HAP-1 (cell line): Measurements from ENCODE around the gene VPS45.
A peak's percentile ranks its signal among the peaks of the same experiment; 100 is the strongest.

Source experiments
- DNase-seq, 2 experiments: peaks; one replicate each; pipeline ENCODE4 v3.0.0-alpha.2; 2016 to 2020; ENCODE audit warnings: low spot score in 2 of 2
- H3K27me3 ChIP-seq: fragments of 250-450 bp; sonication (Bioruptor Pico); 2 replicates; pipeline ENCODE4 v1.5.1; 2020; ENCODE audit warnings: low read depth, mild to moderate bottlenecking, moderate library complexity
- H3K36me3 ChIP-seq: fragments of 250-450 bp; sonication (Bioruptor Pico); replicated peaks from 2 replicates; pipeline ENCODE4 v1.5.1; 2020; ENCODE audit warnings: mild to moderate bottlenecking
- H3K4me1 ChIP-seq: fragments of 250-450 bp; sonication (Bioruptor Pico); 2 replicates; pipeline ENCODE4 v1.5.1; 2020; ENCODE audit warnings: mild to moderate bottlenecking
- H3K4me3 ChIP-seq: fragments of 250-450 bp; sonication (Bioruptor Pico); 2 replicates; pipeline ENCODE4 v1.5.1; 2020; ENCODE audit warnings: mild to moderate bottlenecking, moderate library complexity
- H3K9me3 ChIP-seq: fragments of 250-450 bp; sonication (Bioruptor Pico); 2 replicates; pipeline ENCODE4 v1.5.1; 2020; ENCODE audit warnings: mild to moderate bottlenecking, moderate library complexity
- in situ Hi-C: fragments of 300-500 bp; cut with MboI; formaldehyde crosslinking; loops from 3 replicates; pipeline ENCODE4 v1.14.3; 2020; ENCODE audit warnings: low sequenced_read_pairs, inconsistent platforms, mixed read lengths

The VPS45 gene

GRCh38 chr1:150161747-150162581, 94.4 kb downstream of the VPS45 start:
- no peak for DNase-seq
- Histone ChIP-seq H3K36me3 (peaks cover 19% of the 10 kb centered on the region), H3K4me1 (peaks cover 16% of the 10 kb centered on the region), H3K4me3 (no peak overlapping the region), H3K27me3 (no peaks in the 10 kb centered on the region), H3K9me3 (no peaks in the 10 kb centered on the region)
- in situ Hi-C loops: loop anchor here (25.0 kb wide), 1 partner anchor 250 kb away; the partner anchor contains the start of gene SV2A

DNA sequence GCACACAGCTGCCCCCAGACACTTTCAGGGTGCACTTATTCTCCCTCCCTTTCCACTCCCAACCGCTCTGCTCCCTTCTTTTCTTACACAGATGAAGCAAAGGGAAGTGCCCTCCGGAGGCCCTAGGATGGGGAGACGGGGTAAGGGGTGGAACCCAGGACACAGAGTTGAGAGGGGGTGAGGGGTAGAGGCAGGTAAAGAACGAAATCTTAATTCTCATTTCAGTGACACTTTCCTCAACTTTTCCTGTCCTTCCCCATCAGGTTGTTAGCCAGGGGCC, 94.9 kb downstream of the VPS45 start:
- peaks cover 13% of the 10 kb centered on the region for H3K36me3 ChIP-seq
- no peaks in the 10 kb centered on the region for H3K9me3 ChIP-seq
- H3K27me3 ChIP-seq: no peaks in the 10 kb centered on the region
- DNase-seq: no peak
- peak overlapping the region; percentile 7; the same call in 1 of the 2 replicates for H3K4me3 ChIP-seq
- peaks cover 16% of the 10 kb centered on the region for H3K4me1 ChIP-seq
- in situ Hi-C loops: loop anchor here (25.0 kb wide), 1 partner anchor 250 kb away; the partner anchor contains the start of gene SV2A

DNA sequence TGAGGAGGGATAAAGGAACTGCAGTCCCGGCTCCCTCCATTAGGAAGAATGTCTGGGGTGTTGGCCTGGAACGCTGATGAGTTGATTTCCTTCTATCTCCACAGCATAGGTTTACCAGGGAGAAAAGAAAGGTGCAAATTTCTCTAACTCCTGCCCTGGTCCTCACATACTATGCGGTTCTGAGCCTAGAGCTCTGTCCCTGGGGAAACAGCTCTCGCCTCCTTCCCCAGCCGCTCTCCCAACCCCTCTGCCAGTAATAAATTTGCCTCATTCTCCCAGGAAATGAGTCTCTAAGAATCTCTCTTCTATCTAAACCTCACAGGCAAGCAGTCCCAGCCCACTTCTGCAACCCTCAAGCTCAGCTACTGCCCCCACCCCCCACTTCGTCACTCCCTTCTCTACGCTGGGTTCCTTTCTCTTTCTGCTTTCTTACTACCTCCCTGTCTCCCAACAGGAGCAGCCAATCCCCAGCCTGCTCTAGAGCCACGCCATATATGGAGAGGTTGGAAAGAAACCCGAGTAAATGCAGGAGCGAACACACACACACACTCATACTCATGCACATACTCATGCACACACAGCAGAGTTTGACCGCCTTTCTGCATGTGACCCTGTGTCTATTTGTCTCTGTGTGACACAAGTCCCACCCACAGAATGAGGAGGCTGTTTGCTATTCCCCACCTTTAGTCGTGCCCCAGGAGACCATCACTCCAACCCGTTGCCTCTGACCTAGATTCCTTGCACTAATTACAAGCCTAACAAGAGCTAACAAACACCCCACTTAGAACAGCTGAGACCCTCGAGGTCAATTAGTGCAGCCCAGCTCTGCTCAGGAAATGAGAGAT, 95.5 kb downstream of the VPS45 start:
- Histone ChIP-seq H3K36me3 (peaks cover 8% of the 10 kb centered on the region), H3K9me3 (no peaks in the 10 kb centered on the region), H3K4me3 (peak overlapping the region; percentile 7; the same call in 1 of the 2 replicates), H3K27me3 (no peaks in the 10 kb centered on the region), H3K4me1 (peaks cover 16% of the 10 kb centered on the region)
- DNase-seq: peak; percentile 93 to 97
- in situ Hi-C loops: loop anchor here (25.0 kb wide), 1 partner anchor 251 kb away; the partner anchor contains the start of gene SV2A

DNA sequence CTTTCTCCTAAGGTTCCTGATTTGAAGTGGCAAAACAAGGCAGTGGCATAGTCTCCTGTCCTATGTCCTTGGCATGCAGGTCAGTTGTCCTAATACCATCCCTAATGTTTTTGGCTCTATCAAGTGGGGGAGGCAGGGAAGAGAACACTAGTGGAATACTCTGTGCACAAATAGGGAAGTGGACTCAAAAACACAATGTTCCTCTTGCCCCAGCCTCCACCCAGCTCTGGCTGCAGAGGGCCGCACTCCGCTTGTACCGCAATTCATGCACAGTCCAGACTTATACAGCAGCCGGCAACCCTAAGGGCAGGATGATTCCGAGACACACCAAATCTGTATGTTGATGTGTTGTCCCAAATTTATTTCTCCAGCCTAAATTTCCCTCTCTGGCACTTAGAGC, 96.6 kb downstream of the VPS45 start:
- no peaks in the 10 kb centered on the region for H3K9me3 ChIP-seq
- in situ Hi-C loops: loop anchor here (25.0 kb wide), 1 partner anchor 252 kb away; the partner anchor contains the start of gene SV2A
- no peak overlapping the region for H3K4me3 ChIP-seq
- peaks cover 18% of the 10 kb centered on the region for H3K4me1 ChIP-seq
- DNase-seq: no peak
- H3K27me3 ChIP-seq: no peaks in the 10 kb centered on the region
- H3K36me3 ChIP-seq: peaks cover 2% of the 10 kb centered on the region; the same call in 1 of the 2 replicates

GRCh38 chr1:150164779-150165178, 97.2 kb downstream of the VPS45 start:
- peaks cover 18% of the 10 kb centered on the region for H3K4me1 ChIP-seq

DNA sequence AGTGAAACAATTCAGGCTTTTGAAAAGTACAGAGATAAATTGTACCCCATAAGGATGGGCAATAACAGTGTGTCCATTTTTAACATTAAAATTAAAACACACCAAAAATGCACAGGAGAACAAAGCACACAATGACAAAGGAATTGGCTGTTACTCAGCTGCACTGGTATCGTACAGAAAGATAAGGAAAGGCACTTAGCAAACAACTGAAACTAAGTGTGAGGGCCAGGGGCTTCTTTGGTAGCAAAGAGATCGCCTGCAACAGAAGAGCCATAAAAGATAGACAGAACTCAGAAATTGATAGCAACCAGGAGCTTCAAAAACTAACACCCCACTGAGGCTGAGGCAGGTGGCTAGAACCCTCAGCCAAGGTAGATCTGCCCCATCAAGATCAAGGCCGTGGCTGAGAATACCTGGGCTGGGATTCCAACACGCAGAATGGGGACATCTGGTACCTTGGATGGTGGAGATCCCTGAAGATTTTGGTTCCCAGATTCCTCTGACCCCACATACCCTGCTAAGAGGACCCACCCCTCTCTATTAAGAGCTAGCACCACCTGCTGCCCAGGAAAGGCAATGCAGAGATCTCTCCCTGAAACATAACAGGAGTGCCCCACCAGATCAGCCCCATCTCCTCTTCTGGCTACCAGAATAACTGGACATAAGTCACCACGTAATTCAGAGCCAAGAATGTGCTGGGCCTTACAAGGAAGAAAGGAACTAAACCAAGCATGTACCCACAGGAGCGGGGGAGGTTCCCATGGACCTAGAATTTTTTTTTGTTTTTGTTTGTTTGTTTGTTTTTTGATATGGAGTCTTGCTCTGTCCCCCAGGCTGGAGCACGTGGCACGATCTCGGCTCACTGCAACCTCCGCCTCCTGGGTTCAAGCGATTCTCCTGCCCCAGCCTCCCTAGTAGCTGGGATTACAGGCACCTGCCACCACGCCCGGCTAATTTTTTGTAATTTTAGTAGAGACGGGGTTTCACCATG, 98.3 kb downstream of the VPS45 start:
- Histone ChIP-seq H3K9me3 (no peaks in the 10 kb centered on the region), H3K4me1 (peaks cover 18% of the 10 kb centered on the region), H3K4me3 (no peak overlapping the region), H3K27me3 (no peaks in the 10 kb centered on the region), H3K36me3 (no peaks in the 10 kb centered on the region)
- peak; percentile 55 to 83 for DNase-seq
- in situ Hi-C loops: loop anchor here (5.0 to 25.0 kb wide), 2 partner anchors 99 to 254 kb away; partner anchors contain the start of genes SV2A and VPS45

More at GRCh38 chr1:150164779-150165178, 97.2 kb downstream of the VPS45 start:
- Histone ChIP-seq H3K36me3 (no peaks in the 10 kb centered on the region), H3K9me3 (no peaks in the 10 kb centered on the region), H3K4me3 (no peak overlapping the region), H3K27me3 (no peaks in the 10 kb centered on the region)
- in situ Hi-C loops: loop anchor here (5.0 to 25.0 kb wide), 2 partner anchors 97 to 252 kb away; partner anchors contain the start of genes SV2A and VPS45
- no peak for DNase-seq

- Histone ChIP-seq H3K4me3 (no peak overlapping the region), H3K27me3 (no peaks in the 10 kb centered on the region), H3K9me3 (no peaks in the 10 kb centered on the region), H3K36me3 (no peaks in the 10 kb centered on the region), H3K4me1 (peaks cover 2% of the 10 kb centered on the region; the same call in 1 of the 2 replicates)
- DNase-seq: peak; percentile 51 to 82
- in situ Hi-C loops: loop anchor here (5.0 to 25.0 kb wide), 2 partner anchors 102 to 257 kb away; partner anchors contain the start of genes SV2A and VPS45
Observed at GRCh38 chr1:150168960-150169601, 101.5 kb downstream of the VPS45 start.

DNA sequence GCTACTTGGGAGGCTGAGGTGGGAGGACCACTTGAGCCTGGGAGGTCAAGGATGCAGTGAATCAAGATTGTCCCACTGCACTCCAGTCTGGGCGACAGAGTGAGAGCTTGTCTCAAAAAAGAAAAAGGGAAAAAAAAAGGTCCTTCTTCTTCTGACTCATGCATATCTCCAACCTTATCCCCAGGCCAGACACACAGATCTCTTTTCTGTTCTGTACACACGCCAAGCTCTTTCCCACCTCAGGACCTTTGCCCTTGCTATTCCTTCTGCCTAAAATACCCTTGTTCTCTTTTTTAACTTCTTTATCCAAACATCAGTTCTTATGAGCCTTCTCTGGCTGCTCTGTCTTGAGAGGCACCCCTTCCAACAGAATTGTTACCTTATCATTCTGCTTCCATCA, 104.2 kb downstream of the VPS45 start:
- no peaks in the 10 kb centered on the region for H3K36me3 ChIP-seq
- no peak for DNase-seq
- H3K4me3 ChIP-seq: no peak overlapping the region
- no peaks in the 10 kb centered on the region for H3K27me3 ChIP-seq
- in situ Hi-C loops: loop anchor here (25.0 kb wide), 1 partner anchor 260 kb away; the partner anchor contains the start of gene SV2A
- no peaks in the 10 kb centered on the region for H3K9me3 ChIP-seq
- peaks cover 2% of the 10 kb centered on the region; the same call in 1 of the 2 replicates for H3K4me1 ChIP-seq

GRCh38 chr1:150173141-150173585, 105.6 kb downstream of the VPS45 start:
- Histone ChIP-seq H3K36me3 (no peaks in the 10 kb centered on the region), H3K27me3 (no peaks in the 10 kb centered on the region), H3K9me3 (no peaks in the 10 kb centered on the region), H3K4me1 (peaks cover 2% of the 10 kb centered on the region; the same call in 1 of the 2 replicates), H3K4me3 (no peak overlapping the region)
- DNase-seq: no peak
- in situ Hi-C loops: loop anchor here (25.0 kb wide), 1 partner anchor 261 kb away; the partner anchor contains the start of gene SV2A

- Histone ChIP-seq H3K4me1 (no peaks in the 10 kb centered on the region), H3K9me3 (no peaks in the 10 kb centered on the region), H3K4me3 (no peak overlapping the region), H3K36me3 (no peaks in the 10 kb centered on the region), H3K27me3 (no peaks in the 10 kb centered on the region)
- in situ Hi-C loops: no loop called here
- no peak for DNase-seq
Observed at GRCh38 chr1:150176593-150176992, 109.0 kb downstream of the VPS45 start.

DNA sequence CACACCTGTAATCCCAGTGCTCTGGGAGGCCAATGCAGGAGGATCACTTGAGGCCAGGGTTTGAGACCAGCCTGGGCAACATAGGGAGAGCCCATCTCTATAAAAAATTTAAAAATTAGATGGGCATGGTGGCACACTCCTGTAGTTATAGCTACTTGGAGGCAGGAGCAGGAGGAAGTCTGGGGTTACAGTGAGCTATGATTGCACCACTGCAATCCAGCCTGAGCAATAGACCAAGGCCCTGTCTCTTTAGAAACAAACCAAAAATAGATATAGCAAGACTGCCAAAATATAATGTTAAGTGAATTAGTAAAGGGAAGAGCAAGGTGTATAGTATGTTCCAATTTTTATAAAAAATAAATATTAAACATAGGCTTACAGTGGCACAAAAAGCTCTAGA, 111.0 kb downstream of the VPS45 start:
- Histone ChIP-seq H3K9me3 (no peaks in the 10 kb centered on the region), H3K4me3 (no peak overlapping the region), H3K36me3 (no peaks in the 10 kb centered on the region), H3K4me1 (no peaks in the 10 kb centered on the region), H3K27me3 (no peaks in the 10 kb centered on the region)
- in situ Hi-C loops: no loop called here
- DNase-seq: no peak

- no peak for DNase-seq
- Histone ChIP-seq H3K9me3 (no peaks in the 10 kb centered on the region), H3K4me1 (no peaks in the 10 kb centered on the region), H3K4me3 (no peak overlapping the region), H3K27me3 (no peaks in the 10 kb centered on the region), H3K36me3 (no peaks in the 10 kb centered on the region)
- in situ Hi-C loops: no loop called here
Observed at GRCh38 chr1:150179867-150180266, 112.3 kb downstream of the VPS45 start.
